Pancreas (tissue), 10 donors: ENCODE results near the gene GMDS. TPM values are rescaled to one million over a fixed set of nuclear protein-coding genes. Genes with fewer than 3 reads are reported as not detected.

Experiments used
- ATAC-seq, 4 donors: fragments of 200-7000 bp; cut with Tn5 transposase; one replicate each; pipeline versions ENCODE4 v1.8.0 to v1.9.1; 2020; ENCODE audit warnings: mild to moderate bottlenecking in 4 of 4, moderate library complexity in 4 of 4
- DNase-seq, 6 donors: peaks; one replicate each; pipeline ENCODE4 v3.0.0-alpha.2; 2020
- FAIRE-seq: peaks from 2 replicates; lab custom pipeline; 2012; peaks lifted over from hg19 to GRCh38; lab: Jason Lieb, UNC
- H3K27ac ChIP-seq, 4 donors: fragments of 200-600 bp; sonication (generic); 1 replicate in 3 of 4; 2 replicates in 1 of 4; pipeline versions ENCODE4 v1.5.0 to v1.8.0; 2020
- H3K27me3 ChIP-seq, 4 donors: fragments of 200-600 bp; one replicate each; pipeline ENCODE4 v1.8.0; 2021
- H3K36me3 ChIP-seq, 3 donors: fragments of 200-600 bp; sonication (generic) in 1 of 3; one replicate each; pipeline versions ENCODE4 v1.5.0 to v1.8.0; 2020 to 2021
- H3K4me1 ChIP-seq, 3 donors: fragments of 200-600 bp; one replicate each; pipeline ENCODE4 v1.8.0; 2021
- H3K4me3 ChIP-seq, 4 donors: fragments of 200-600 bp; sonication (generic) in 2 of 4; one replicate each; pipeline versions ENCODE4 v1.5.0 to v1.8.0; 2020 to 2021
- H3K9me3 ChIP-seq, 4 donors: fragments of 200-600 bp; one replicate each; pipeline ENCODE4 v1.8.0; 2021
- CTCF ChIP-seq, 4 donors: fragments of 200-600 bp; sonication (generic) in 3 of 4; IDR thresholded peaks; one replicate each; pipeline versions ENCODE4 v1.5.0 to v1.8.0; 2021; ENCODE audit warnings: antibody characterized with exemption in 4 of 4
- WGBS, 2 donors: extraction: QIAGEN DNeasy Blood & Tissue Kit; methylation state at CpG; one replicate each; pipeline ENCODE4 v1.1.7; 2013; 5-methylcytosine and 5-hydroxymethylcytosine counted together
- intact Hi-C, 3 donors: fragments of 100-400 bp; cut with DNase I; formaldehyde crosslinking; loops; one replicate each; pipeline versions ENCODE4 v1.11.1 to v1.14.2; 2022
- polyA plus RNA-seq, 2 donors: library from polyadenylated mRNA; stranded (reverse); fragments of 200-250 nt; gene quantifications; one replicate each; pipeline ENCODE4 v1.2.3, GENCODE V29; 2013
- total RNA-seq, 6 donors: library from RNA; stranded (reverse); fragmentation: NEBNext Ultra II Directional in 4 of 6; extraction: Animal tissue kit (Norgen Biotek cat#: 25700) in 4 of 6; gene quantifications; one replicate each; pipeline versions ENCODE4 v1.2.1 to v1.2.4, GENCODE V29; 2021 to 2023
- donor health status: healthy with polysubstance abuse.
- donor health status: DM: no; HTN: no; CAD: no; lungs with moderate emphysema.
- donor health status: DM: no; HTN: no; CAD: no.
- donor health status: control.
- donor health status: control.
- donor health status: Bipolar disorder and iron deficiency.
- donor health status: DM: yes; HTN: yes; CAD: no.
- donor health status: DM: no; HTN: no; CAD: no.
- donor health status: DM: no; HTN: no; CAD: no.
- donor health status: DM: yes; HTN: yes; CAD: no.

Gene GMDS
- total and polyA plus RNA-seq, 8 donors = 7.6 to 40.8 (median 26.5) TPM

- 90 to 96% methylated on average over 5 of the region's 5 CpGs for WGBS, 2 donors
- H3K27me3 ChIP-seq = no peaks in the 10 kb centered on the region
- FAIRE-seq = no peak
Observed at GRCh38 chr6:1966713-1967112, 278.7 kb downstream of the GMDS start.

GRCh38 chr6:1965596-1966224 lies 279.7 kb downstream of the GMDS start:
- FAIRE-seq (no peak), ATAC-seq (no peak), DNase-seq (no peak)
- Histone ChIP-seq H3K27me3 (no peaks in the 10 kb centered on the region), H3K36me3 (no peaks in the 10 kb centered on the region), H3K27ac (no peak overlapping the region), H3K9me3 (no peaks in the 10 kb centered on the region), H3K4me1 (no peaks in the 10 kb centered on the region), H3K4me3 (no peak overlapping the region)
- 88 to 91% methylated on average over 6 of the region's 6 CpGs for WGBS, 2 donors
- intact Hi-C loops = no loop called here
- no peak for TF ChIP-seq CTCF (IDR thresholded peaks at IDR 0.05)

More at GRCh38 chr6:1966713-1967112, 278.7 kb downstream of the GMDS start:
- no peak overlapping the region for H3K27ac ChIP-seq
- no peaks in the 10 kb centered on the region for H3K9me3 ChIP-seq
- no peak overlapping the region for H3K4me3 ChIP-seq
- no peak for TF ChIP-seq CTCF (IDR thresholded peaks at IDR 0.05)
- H3K4me1 ChIP-seq = no peaks in the 10 kb centered on the region
- intact Hi-C loops = no loop called here
- ATAC-seq (no peak), DNase-seq (no peak)
- H3K36me3 ChIP-seq = no peaks in the 10 kb centered on the region

- FAIRE-seq (no peak), DNase-seq (no peak), ATAC-seq (no peak)
- Histone ChIP-seq H3K36me3 (no peaks in the 10 kb centered on the region), H3K27me3 (no peaks in the 10 kb centered on the region), H3K4me3 (no peak overlapping the region), H3K4me1 (peaks cover 0 to 7% (median 0%) of the 10 kb centered on the region in 3 donors), H3K9me3 (no peaks in the 10 kb centered on the region), H3K27ac (no peak overlapping the region)
- 93 to 94% methylated on average over 2 of the region's 2 CpGs for WGBS, 2 donors
- intact Hi-C loops = no loop called here
- TF ChIP-seq CTCF (IDR thresholded peaks at IDR 0.05) = no peak
Observed at GRCh38 chr6:1963596-1963995, 281.8 kb downstream of the GMDS start.

- Histone ChIP-seq H3K27ac (no peak overlapping the region), H3K4me1 (peaks cover 0 to 7% (median 0%) of the 10 kb centered on the region in 3 donors), H3K4me3 (no peak overlapping the region), H3K27me3 (no peaks in the 10 kb centered on the region), H3K9me3 (no peaks in the 10 kb centered on the region), H3K36me3 (no peaks in the 10 kb centered on the region)
- no peak for TF ChIP-seq CTCF (IDR thresholded peaks at IDR 0.05)
- WGBS, 2 donors = 96 to 97% methylated on average over 3 of the region's 3 CpGs
- ATAC-seq = no peak
- intact Hi-C loops = no loop called here
- no peak for FAIRE-seq
- DNase-seq = no peak
Observed at GRCh38 chr6:1962201-1962600, 283.2 kb downstream of the GMDS start.

- ATAC-seq = peak in 1 of 4 donors; percentile 72
- H3K4me1 ChIP-seq = peaks cover 0 to 7% (median 0%) of the 10 kb centered on the region in 3 donors
- no peaks in the 10 kb centered on the region for H3K36me3 ChIP-seq
- H3K4me3 ChIP-seq = no peak overlapping the region
- no peak for TF ChIP-seq CTCF (IDR thresholded peaks at IDR 0.05)
- no peaks in the 10 kb centered on the region for H3K27me3 ChIP-seq
- no peak overlapping the region for H3K27ac ChIP-seq
- 78 to 89% methylated on average over 13 of the region's 13 CpGs for WGBS, 2 donors
- FAIRE-seq = no peak
- no peak for DNase-seq
- no peaks in the 10 kb centered on the region for H3K9me3 ChIP-seq
- intact Hi-C loops = no loop called here
Observed at GRCh38 chr6:1960486-1961142, 284.8 kb downstream of the GMDS start.
